ENCODE measurements around the gene SLC10A7.

- TF ChIP-seq POLR2A (IDR thresholded peaks at IDR 0.05) (no peak), CTCF (IDR thresholded peaks at IDR 0.05) (no peak), EP300 (IDR thresholded peaks at IDR 0.05; ENCODE audit: low read depth) (no peak), POLR2AphosphoS5 (IDR thresholded peaks at IDR 0.05) (no peak)
Measured at GRCh38 chr4:146210890-146211289, 310.9 kb downstream of the SLC10A7 start.
